ENCODE measurements around the gene SKIC3.

- no peak for TF ChIP-seq POLR2A (IDR thresholded peaks at IDR 0.05)
- TF ChIP-seq CTCF (IDR thresholded peaks at IDR 0.05): no peak
- no peak for TF ChIP-seq POLR2AphosphoS5 (IDR thresholded peaks at IDR 0.05)
- no peak for TF ChIP-seq EP300 (IDR thresholded peaks at IDR 0.05)
Measured at GRCh38 chr5:95562282-95562681, 7.5 kb upstream of the SKIC3 start.

All from suprapubic skin (tissue), 4 donors.